ENCODE measurements around the gene RAMP2. TPM values are rescaled to one million over a fixed set of nuclear protein-coding genes. Genes with fewer than 3 reads are reported as not detected.

Gene RAMP2
- total and polyA plus RNA-seq, 2 of the 13 experiments (the other 11 are each of a cell fraction or from before 2014, with no cell fraction given), result 1.4 to 5.2 TPM

DNA sequence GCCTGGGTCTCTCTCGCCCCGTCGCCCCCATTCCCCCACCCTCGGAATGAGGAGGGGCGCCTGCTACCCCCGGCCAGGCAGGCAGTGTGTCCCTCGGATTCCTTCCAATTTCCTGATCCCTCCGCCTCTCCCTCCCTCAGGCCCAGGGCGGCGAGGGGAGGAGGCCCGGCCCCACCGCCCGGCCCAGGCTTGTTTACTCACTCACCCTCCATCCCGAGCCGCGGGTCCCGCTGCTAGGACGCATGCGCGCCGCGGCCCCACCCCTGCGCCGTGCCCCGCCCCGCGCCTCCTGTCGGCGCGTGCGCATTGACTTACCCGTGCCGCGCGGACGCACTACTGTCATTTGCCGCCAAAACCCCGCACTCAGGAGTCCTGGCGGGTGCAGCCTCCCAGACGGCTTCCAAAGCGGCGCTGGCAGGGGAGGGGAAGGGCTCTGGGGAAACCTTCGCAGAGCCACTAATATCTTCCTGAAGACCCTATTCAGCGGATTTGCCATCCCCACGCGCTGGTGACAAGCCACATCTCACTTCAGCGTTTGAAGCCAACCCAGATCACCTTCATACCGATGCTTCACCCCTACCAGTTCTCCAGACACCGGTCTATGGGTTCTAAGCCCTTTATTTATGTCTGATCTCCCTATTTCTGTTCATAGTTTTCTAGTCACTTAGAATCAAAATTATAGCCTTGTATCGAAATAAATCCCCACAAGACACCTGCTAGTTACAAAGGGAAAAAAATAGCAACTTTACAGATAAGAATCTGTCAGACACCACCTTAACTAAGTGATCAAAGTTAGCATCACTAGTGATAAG is 16.0 kb upstream of the RAMP2 start, which contains the start of gene EZH1 (continued):
- peak; percentile 70; the same call in 1 of the 2 replicates for TF ChIP-seq ZNF780A (CRISPR knock-in tag; IDR thresholded peaks at IDR 0.05)
- TF ChIP-seq NCOA5 (CRISPR knock-in tag; IDR thresholded peaks at IDR 0.05), result no peak
- TF ChIP-seq, protein P1, sequence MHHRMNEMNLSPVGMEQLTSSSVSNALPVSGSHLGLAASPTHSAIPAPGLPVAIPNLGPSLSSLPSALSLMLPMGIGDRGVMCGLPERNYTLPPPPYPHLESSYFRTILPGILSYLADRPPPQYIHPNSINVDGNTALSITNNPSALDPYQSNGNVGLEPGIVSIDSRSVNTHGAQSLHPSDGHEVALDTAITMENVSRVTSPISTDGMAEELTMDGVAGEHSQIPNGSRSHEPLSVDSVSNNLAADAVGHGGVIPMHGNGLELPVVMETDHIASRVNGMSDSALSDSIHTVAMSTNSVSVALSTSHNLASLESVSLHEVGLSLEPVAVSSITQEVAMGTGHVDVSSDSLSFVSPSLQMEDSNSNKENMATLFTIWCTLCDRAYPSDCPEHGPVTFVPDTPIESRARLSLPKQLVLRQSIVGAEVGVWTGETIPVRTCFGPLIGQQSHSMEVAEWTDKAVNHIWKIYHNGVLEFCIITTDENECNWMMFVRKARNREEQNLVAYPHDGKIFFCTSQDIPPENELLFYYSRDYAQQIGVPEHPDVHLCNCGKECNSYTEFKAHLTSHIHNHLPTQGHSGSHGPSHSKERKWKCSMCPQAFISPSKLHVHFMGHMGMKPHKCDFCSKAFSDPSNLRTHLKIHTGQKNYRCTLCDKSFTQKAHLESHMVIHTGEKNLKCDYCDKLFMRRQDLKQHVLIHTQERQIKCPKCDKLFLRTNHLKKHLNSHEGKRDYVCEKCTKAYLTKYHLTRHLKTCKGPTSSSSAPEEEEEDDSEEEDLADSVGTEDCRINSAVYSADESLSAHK (CRISPR knock-in tag; IDR thresholded peaks at IDR 0.05; ENCODE audit: borderline replicate concordance), result peak; percentile 83; the same call in 1 of the 2 replicates
- peak; percentile 75 for TF ChIP-seq ZFP90 (CRISPR knock-in tag; IDR thresholded peaks at IDR 0.05; ENCODE audit: borderline replicate concordance)
- peak; percentile 94 for TF ChIP-seq POLR2G (IDR thresholded peaks at IDR 0.05; ENCODE audit: low read depth, low read length)
- TF ChIP-seq MTF1 (CRISPR knock-in tag; IDR thresholded peaks at IDR 0.05), result no peak; the same call in 1 of the 2 replicates
- TF ChIP-seq ZNF496 (CRISPR knock-in tag; IDR thresholded peaks at IDR 0.05; ENCODE audit: insufficient replicate concordance), result no peak
- peak; percentile 37; the same call in 1 of the 2 replicates for TF ChIP-seq ZNF317 (CRISPR knock-in tag; IDR thresholded peaks at IDR 0.05)
- TF ChIP-seq IRX3 (CRISPR knock-in tag; IDR thresholded peaks at IDR 0.05; ENCODE audit: borderline replicate concordance, low read depth), result peak; percentile 94
- TF ChIP-seq ZNF850 (CRISPR knock-in tag; conservative IDR thresholded peaks at IDR 0.05), result no peak
- peak; percentile 95 for TF ChIP-seq ZNF431 (CRISPR knock-in tag; IDR thresholded peaks at IDR 0.05; ENCODE audit: borderline replicate concordance, low read depth)
- no peak for TF ChIP-seq ATF7 (IDR thresholded peaks at IDR 0.05)
- peak; percentile 63; the same call in 1 of the 2 replicates for TF ChIP-seq ATF7 (CRISPR knock-in tag; IDR thresholded peaks at IDR 0.05)
- TF ChIP-seq ZNF143 (CRISPR knock-in tag; IDR thresholded peaks at IDR 0.05), result peak; percentile 49; the same call in 1 of the 2 replicates
- TF ChIP-seq, protein P2, sequence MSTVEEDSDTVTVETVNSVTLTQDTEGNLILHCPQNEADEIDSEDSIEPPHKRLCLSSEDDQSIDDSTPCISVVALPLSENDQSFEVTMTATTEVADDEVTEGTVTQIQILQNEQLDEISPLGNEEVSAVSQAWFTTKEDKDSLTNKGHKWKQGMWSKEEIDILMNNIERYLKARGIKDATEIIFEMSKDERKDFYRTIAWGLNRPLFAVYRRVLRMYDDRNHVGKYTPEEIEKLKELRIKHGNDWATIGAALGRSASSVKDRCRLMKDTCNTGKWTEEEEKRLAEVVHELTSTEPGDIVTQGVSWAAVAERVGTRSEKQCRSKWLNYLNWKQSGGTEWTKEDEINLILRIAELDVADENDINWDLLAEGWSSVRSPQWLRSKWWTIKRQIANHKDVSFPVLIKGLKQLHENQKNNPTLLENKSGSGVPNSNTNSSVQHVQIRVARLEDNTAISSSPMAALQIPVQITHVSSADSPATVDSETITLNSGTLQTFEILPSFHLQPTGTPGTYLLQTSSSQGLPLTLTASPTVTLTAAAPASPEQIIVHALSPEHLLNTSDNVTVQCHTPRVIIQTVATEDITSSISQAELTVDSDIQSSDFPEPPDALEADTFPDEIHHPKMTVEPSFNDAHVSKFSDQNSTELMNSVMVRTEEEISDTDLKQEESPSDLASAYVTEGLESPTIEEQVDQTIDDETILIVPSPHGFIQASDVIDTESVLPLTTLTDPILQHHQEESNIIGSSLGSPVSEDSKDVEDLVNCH (CRISPR knock-in tag; IDR thresholded peaks at IDR 0.05), result peak; percentile 74; the same call in 1 of the 2 replicates
- no peak for TF ChIP-seq PHB2 (IDR thresholded peaks at IDR 0.05; ENCODE audit: partially characterized antibody)
- peak; percentile 92; the same call in 1 of the 2 replicates for TF ChIP-seq ZNF724P (CRISPR knock-in tag; IDR thresholded peaks at IDR 0.05; ENCODE audit: borderline replicate concordance)
- TF ChIP-seq, protein P3, sequence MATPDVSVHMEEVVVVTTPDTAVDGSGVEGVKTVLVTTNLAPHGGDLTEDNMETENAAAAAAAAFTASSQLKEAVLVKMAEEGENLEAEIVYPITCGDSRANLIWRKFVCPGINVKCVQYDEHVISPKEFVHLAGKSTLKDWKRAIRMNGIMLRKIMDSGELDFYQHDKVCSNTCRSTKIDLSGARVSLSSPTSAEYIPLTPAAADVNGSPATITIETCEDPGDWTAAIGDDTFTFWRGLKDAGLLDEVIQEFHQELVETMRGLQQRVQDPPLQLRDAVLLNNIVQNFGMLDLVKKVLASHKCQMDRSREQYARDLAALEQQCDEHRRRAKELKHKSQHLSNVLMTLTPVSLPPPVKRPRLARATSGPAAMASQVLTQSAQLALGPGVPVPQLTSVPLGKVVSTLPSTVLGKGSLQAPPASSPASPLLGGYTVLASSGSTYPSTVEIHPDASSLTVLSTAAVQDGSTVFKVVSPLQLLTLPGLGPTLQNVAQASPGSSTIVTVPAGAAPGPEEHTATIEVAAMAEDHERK (CRISPR knock-in tag; IDR thresholded peaks at IDR 0.05; ENCODE audit: low read depth), result peak; percentile 70
- TF ChIP-seq, protein P4, sequence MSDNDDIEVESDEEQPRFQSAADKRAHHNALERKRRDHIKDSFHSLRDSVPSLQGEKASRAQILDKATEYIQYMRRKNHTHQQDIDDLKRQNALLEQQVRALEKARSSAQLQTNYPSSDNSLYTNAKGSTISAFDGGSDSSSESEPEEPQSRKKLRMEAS (IDR thresholded peaks at IDR 0.05), result peak; percentile 100
- peak; percentile 96 for TF ChIP-seq RNF2 (conservative IDR thresholded peaks at IDR 0.05; ENCODE audit: low read depth)
- TF ChIP-seq, protein P5, sequence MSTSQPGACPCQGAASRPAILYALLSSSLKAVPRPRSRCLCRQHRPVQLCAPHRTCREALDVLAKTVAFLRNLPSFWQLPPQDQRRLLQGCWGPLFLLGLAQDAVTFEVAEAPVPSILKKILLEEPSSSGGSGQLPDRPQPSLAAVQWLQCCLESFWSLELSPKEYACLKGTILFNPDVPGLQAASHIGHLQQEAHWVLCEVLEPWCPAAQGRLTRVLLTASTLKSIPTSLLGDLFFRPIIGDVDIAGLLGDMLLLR (CRISPR knock-in tag; IDR thresholded peaks at IDR 0.05), result peak; percentile 94
